Right lobe of liver (tissue), 4 donors: ENCODE measurements around the gene CDIP1.

Experiments used
- CTCF ChIP-seq, 4 donors: fragments of 200-600 bp in 3 of 4; fragments of 450-650 bp in 1 of 4; IDR thresholded peaks; one replicate each; pipeline versions ENCODE4 v1.5.1 to v1.8.0; 2016 to 2022; ENCODE audit warnings: antibody characterized with exemption in 4 of 4, mild to moderate bottlenecking in 2 of 4
- POLR2A ChIP-seq: fragments of 450-650 bp; IDR thresholded peaks from one replicate; pipeline ENCODE4 v1.6.1; 2017; ENCODE audit warnings: antibody characterized with exemption, mild to moderate bottlenecking
- donor health status: DM: no; HTN: no; CAD: no.
- donor health status: DM: no; HTN: no; CAD: no.
- donor health status: DM: no; HTN: yes; CAD: no.

- TF ChIP-seq CTCF (IDR thresholded peaks at IDR 0.05) (no peak), POLR2A (no peak)
Measured at GRCh38 chr16:4468972-4469371, 69.6 kb downstream of the CDIP1 start.
